Panc1 (cell line): ENCODE measurements around the gene DNAL1. TPM values are rescaled to one million over a fixed set of nuclear protein-coding genes. Genes with fewer than 3 reads are reported as not detected.

Experiments used
- ATAC-seq: fragments of 200-7000 bp; cut with Tn5 transposase; 2 replicates; pipeline ENCODE4 v1.9.1; 2020; ENCODE audit warnings: mild to moderate bottlenecking, moderate library complexity
- BruUV-seq: library from RNA; stranded (reverse); fragments of 400-500 nt; replicated peaks from 2 replicates; lab custom pipeline; 2021; lab: Mats Ljungman, UMichigan
- CTCF ChIA-PET: fragments of 300-600 bp; sonication (Branson Sonifier 250); formaldehyde crosslinking; loops from one replicate; lab custom pipeline; 2022; ENCODE audit warnings: antibody characterized with exemption; lab: Charles Lee
- POLR2A ChIA-PET: fragments of 300-600 bp; sonication (Branson Sonifier 250); formaldehyde crosslinking; loops from one replicate; lab custom pipeline; 2022; ENCODE audit warnings: antibody characterized with exemption; lab: Charles Lee
- DNase-seq: peaks from one replicate; pipeline ENCODE4 v3.0.0-alpha.2; 2010; ENCODE audit warnings: low read depth, low spot score
- H3K27ac ChIP-seq: 2 replicates; pipeline ENCODE4 v1.5.1; 2011; ENCODE audit warnings: mild to moderate bottlenecking, low read length, inconsistent platforms
- H3K27me3 ChIP-seq: fragments of 200-500 bp; sonication (Bioruptor generic); 2 replicates; pipeline ENCODE4 v1.6.0; 2014; ENCODE audit warnings: low read length, inconsistent platforms; ENCODE audit not compliant: control insufficient read depth, insufficient read depth
- H3K36me3 ChIP-seq: fragments of 200-500 bp; sonication (Bioruptor generic); 2 replicates; pipeline ENCODE4 v1.5.1; 2014; ENCODE audit warnings: inconsistent platforms, mild to moderate bottlenecking, low read length, moderate library complexity; ENCODE audit not compliant: control insufficient read depth, insufficient read depth
- H3K4me1 ChIP-seq: 2 replicates; pipeline ENCODE4 v1.5.1; 2011; ENCODE audit warnings: inconsistent platforms, mild to moderate bottlenecking, low read length, moderate library complexity; ENCODE audit not compliant: control insufficient read depth, insufficient read depth
- H3K4me3 ChIP-seq, 2 experiments: 2 replicates each; pipeline ENCODE4 v1.5.1; 2011 to 2012; ENCODE audit warnings: low read depth in 2 of 2, low read length in 2 of 2, mild to moderate bottlenecking in 2 of 2, inconsistent platforms in 1 of 2, moderate library complexity in 1 of 2
- H3K9me3 ChIP-seq: fragments of 200-500 bp; sonication (Bioruptor generic); 2 replicates; pipeline ENCODE4 v1.5.1; 2014; ENCODE audit warnings: low read depth, mild to moderate bottlenecking, inconsistent platforms, low read length, moderate library complexity; ENCODE audit not compliant: control insufficient read depth, insufficient read depth
- POLR2AphosphoS5 ChIP-seq: IDR thresholded peaks from 2 replicates; pipeline ENCODE4 v1.6.1; 2012; ENCODE audit warnings: mild to moderate bottlenecking, low read depth, low read length, moderate library complexity
- REST ChIP-seq, 2 experiments: IDR thresholded peaks; 2 replicates each; pipeline ENCODE4 v1.6.1; 2011 to 2012; ENCODE audit warnings: low read depth in 2 of 2, control low read depth in 1 of 2, low read length in 1 of 2, mild to moderate bottlenecking in 1 of 2, moderate library complexity in 1 of 2; ENCODE audit not compliant: insufficient read depth in 1 of 2
- SIN3A ChIP-seq: IDR thresholded peaks from 2 replicates; pipeline ENCODE4 v1.6.1; 2012; ENCODE audit warnings: low read depth, mild to moderate bottlenecking, low read length, moderate library complexity, borderline replicate concordance; ENCODE audit not compliant: insufficient read depth
- TCF7L2 ChIP-seq: IDR thresholded peaks from 2 replicates; pipeline ENCODE4 v1.6.1; 2011; ENCODE audit warnings: mild to moderate bottlenecking, low read depth, low read length, inconsistent platforms
- in situ Hi-C: cut with HindIII; loops from 2 replicates; pipeline ENCODE4 v1.10.0; 2016; ENCODE audit warnings: low sequenced_read_pairs, low pct_unique_long_range_greater_than_20kb
- intact Hi-C: fragments of 100-400 bp; cut with micrococcal nuclease; formaldehyde crosslinking; loops from one replicate; pipeline ENCODE4 v1.10.0; 2022; ENCODE audit not compliant: unreplicated experiment
- total RNA-seq: library from RNA; stranded (reverse); gene quantifications from one replicate; pipeline ENCODE4 v1.2.1, GENCODE V29; 2021; ENCODE audit not compliant: unreplicated experiment
- TF ChIP-seq, protein P1 (sequence below): fragments of 450-650 bp; IDR thresholded peaks from 2 replicates; pipeline ENCODE4 v1.5.1; 2017; ENCODE audit warnings: mild to moderate bottlenecking

DNAL1 gene
- total RNA-seq, 1 experiment from 2014 or later, result 15.2 TPM

- H3K9me3 ChIP-seq, result no peaks in the 10 kb centered on the region
- no peak for DNase-seq
- ChIA-PET POLR2A (no interaction called here), CTCF (no interaction called here)
- H3K4me3 ChIP-seq, result no peak overlapping the region
- H3K27me3 ChIP-seq, result no peaks in the 10 kb centered on the region
- H3K36me3 ChIP-seq, result peaks cover 18% of the 10 kb centered on the region
- no peak overlapping the region; the same call in 1 of the 2 replicates for H3K27ac ChIP-seq
- TF ChIP-seq REST (IDR thresholded peaks at IDR 0.05; ENCODE audit: insufficient read depth in 1 of 2, low read depth in 2 of 2, low read length in 1 of 2), result no peak
- TF ChIP-seq TCF7L2, result no peak
- no peak for TF ChIP-seq POLR2AphosphoS5
- no peak for TF ChIP-seq SIN3A
- TF ChIP-seq, protein P1, sequence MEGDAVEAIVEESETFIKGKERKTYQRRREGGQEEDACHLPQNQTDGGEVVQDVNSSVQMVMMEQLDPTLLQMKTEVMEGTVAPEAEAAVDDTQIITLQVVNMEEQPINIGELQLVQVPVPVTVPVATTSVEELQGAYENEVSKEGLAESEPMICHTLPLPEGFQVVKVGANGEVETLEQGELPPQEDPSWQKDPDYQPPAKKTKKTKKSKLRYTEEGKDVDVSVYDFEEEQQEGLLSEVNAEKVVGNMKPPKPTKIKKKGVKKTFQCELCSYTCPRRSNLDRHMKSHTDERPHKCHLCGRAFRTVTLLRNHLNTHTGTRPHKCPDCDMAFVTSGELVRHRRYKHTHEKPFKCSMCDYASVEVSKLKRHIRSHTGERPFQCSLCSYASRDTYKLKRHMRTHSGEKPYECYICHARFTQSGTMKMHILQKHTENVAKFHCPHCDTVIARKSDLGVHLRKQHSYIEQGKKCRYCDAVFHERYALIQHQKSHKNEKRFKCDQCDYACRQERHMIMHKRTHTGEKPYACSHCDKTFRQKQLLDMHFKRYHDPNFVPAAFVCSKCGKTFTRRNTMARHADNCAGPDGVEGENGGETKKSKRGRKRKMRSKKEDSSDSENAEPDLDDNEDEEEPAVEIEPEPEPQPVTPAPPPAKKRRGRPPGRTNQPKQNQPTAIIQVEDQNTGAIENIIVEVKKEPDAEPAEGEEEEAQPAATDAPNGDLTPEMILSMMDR, result no peak
- BruUV-seq, result no TSS peak
- intact Hi-C loops (no loop called here), in situ Hi-C loops (no loop called here)
- peaks cover 23% of the 10 kb centered on the region for H3K4me1 ChIP-seq
- ATAC-seq, result no peak
Measured at GRCh38 chr14:73717711-73718417, 73.1 kb downstream of the DNAL1 start.

DNA sequence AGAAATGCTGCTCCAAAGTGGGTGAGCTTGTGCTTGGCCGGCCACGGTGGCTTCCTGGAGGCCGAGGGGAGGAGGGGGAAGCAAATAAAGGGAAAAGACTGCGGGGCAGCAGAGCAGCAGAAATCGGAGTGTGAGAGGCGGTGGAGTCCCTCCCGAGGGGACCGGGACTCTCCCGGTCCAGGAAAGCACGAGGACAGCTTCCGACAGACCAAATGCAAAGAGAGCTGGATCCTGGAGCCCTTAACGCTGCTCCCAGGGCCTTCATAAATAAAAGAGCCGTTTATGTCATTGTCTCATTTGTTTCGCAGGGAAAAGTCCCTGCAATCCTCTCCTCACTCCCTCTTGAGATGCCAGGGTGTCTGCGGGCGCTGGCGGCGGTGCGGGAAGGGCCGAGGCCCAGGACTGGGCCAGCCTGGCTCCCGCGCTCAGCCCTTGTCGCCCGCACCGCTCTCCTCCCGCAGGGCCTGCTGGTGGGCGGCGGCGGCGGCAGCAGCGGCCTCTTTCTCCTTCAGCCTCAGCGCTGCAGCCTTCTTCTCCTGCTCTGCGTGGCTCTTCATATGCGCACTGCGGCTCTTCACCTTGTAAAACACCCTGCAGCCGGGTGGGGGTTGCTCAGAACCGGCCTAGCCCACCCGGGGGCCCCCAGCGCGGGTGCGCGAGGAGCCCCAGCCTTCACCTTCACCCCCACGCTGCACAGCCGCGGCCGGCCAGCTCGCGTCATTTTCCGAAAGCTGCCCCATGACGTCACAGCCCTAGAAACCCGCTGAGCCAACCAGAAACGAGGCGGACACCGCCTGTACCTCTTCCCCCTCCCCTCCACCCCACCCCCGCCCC, 73.8 kb downstream of the DNAL1 start:
- ATAC-seq (no peak), DNase-seq (no peak)
- intact Hi-C loops (no loop called here), in situ Hi-C loops (no loop called here)
- Histone ChIP-seq H3K27me3 (no peaks in the 10 kb centered on the region), H3K36me3 (peaks cover 18% of the 10 kb centered on the region), H3K9me3 (no peaks in the 10 kb centered on the region), H3K27ac (no peak overlapping the region; the same call in 1 of the 2 replicates), H3K4me1 (peaks cover 23% of the 10 kb centered on the region), H3K4me3 (no peak overlapping the region)
- ChIA-PET POLR2A (no interaction called here), CTCF (no interaction called here)
- BruUV-seq, result no TSS peak
- TF ChIP-seq, protein P1, result no peak
- TF ChIP-seq TCF7L2 (no peak), SIN3A (no peak), POLR2AphosphoS5 (no peak), REST (IDR thresholded peaks at IDR 0.05; ENCODE audit: insufficient read depth in 1 of 2, low read depth in 2 of 2, low read length in 1 of 2) (no peak)
